Prostate gland (tissue), 2 donors: ENCODE data around the gene KDM4D.

Experiments
- POLR2AphosphoS5 ChIP-seq: sonication (generic); formaldehyde crosslinking; IDR thresholded peaks from one replicate; pipeline ENCODE4 v1.6.1; 2017; ENCODE audit warnings: antibody characterized with exemption
- TF ChIP-seq, protein P1 (sequence below), 4 experiments: fragments of 200-600 bp in 2 of 4; fragments of 450-650 bp in 2 of 4; sonication (generic) in 2 of 4; IDR thresholded peaks; 1 replicate in 3 of 4; 2 replicates in 1 of 4; pipeline ENCODE4 v1.5.1; 2016 to 2019; ENCODE audit warnings: antibody characterized with exemption in 4 of 4, mild to moderate bottlenecking in 2 of 4, moderate library complexity in 2 of 4

DNA sequence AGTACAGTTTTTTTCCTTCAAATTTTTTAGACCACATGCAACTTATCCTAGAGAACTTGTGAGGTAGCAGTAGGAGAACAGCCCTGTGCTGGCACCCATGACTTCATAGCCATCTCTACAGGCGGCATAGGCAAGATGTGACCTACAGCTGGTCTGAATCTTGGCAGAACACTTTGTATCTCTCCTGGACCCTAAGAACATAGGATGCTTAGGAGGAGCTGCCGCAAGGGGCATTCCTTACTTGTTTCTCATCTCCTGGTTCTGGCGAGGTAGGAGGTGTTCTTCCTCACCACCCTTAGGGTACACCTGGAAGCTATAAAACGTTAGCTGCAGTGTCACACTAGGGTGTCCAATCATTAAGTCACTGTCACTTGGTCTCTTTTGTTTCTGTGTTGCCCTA, 16.5 kb upstream of the KDM4D start:
- TF ChIP-seq, protein P1, sequence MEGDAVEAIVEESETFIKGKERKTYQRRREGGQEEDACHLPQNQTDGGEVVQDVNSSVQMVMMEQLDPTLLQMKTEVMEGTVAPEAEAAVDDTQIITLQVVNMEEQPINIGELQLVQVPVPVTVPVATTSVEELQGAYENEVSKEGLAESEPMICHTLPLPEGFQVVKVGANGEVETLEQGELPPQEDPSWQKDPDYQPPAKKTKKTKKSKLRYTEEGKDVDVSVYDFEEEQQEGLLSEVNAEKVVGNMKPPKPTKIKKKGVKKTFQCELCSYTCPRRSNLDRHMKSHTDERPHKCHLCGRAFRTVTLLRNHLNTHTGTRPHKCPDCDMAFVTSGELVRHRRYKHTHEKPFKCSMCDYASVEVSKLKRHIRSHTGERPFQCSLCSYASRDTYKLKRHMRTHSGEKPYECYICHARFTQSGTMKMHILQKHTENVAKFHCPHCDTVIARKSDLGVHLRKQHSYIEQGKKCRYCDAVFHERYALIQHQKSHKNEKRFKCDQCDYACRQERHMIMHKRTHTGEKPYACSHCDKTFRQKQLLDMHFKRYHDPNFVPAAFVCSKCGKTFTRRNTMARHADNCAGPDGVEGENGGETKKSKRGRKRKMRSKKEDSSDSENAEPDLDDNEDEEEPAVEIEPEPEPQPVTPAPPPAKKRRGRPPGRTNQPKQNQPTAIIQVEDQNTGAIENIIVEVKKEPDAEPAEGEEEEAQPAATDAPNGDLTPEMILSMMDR (IDR thresholded peaks at IDR 0.05): no peak
- no peak for TF ChIP-seq POLR2AphosphoS5
